Endothelial cell of umbilical vein (primary cell): Measurements from ENCODE around the gene OSBPL10. TPM values are rescaled to one million over a fixed set of nuclear protein-coding genes. Genes with fewer than 3 reads are reported as not detected.

ENCODE experiments used
- BruUV-seq: library from RNA; stranded (reverse); fragments of 400-500 nt; replicated peaks from 2 replicates; lab custom pipeline; 2021; lab: Mats Ljungman, UMichigan
- CTCF ChIA-PET: fragments of 300-600, 350-600 bp; sonication (Branson Sonifier 250); formaldehyde crosslinking; loops from one replicate; lab custom pipeline; 2021; ENCODE audit warnings: antibody characterized with exemption, inconsistent platforms; lab: Charles Lee
- POLR2A ChIA-PET: fragments of 300-600, 350-600 bp; sonication (Branson Sonifier 250); formaldehyde crosslinking; loops from one replicate; lab custom pipeline; 2021; ENCODE audit warnings: antibody characterized with exemption, inconsistent platforms; lab: Charles Lee
- DNase-seq: peaks from one replicate; pipeline ENCODE4 v3.0.0-alpha.2; 2011; ENCODE audit warnings: low read depth, low spot score
- FAIRE-seq: peaks from 2 replicates; lab custom pipeline; 2011; peaks lifted over from hg19 to GRCh38; lab: Jason Lieb, UNC
- H2AFZ ChIP-seq: 2 replicates; pipeline ENCODE4 v1.6.0; 2012; ENCODE audit warnings: low read depth, low read length, control low read depth, inconsistent platforms
- H3K27ac ChIP-seq: 2 replicates; pipeline ENCODE4 v1.5.1; 2011; ENCODE audit warnings: low read depth, mild to moderate bottlenecking, control low read depth, low read length, moderate library complexity; ENCODE audit not compliant: insufficient read depth
- H3K27me3 ChIP-seq, 2 experiments: 2 replicates each; pipeline versions ENCODE4 v1.6.0 to v1.6.1; 2011; ENCODE audit warnings: low read length in 2 of 2, mixed read lengths in 1 of 2; ENCODE audit not compliant: control insufficient read depth in 2 of 2, insufficient read depth in 2 of 2
- H3K36me3 ChIP-seq, 2 experiments: 2 replicates in 1 of 2; 3 replicates in 1 of 2; pipeline ENCODE4 v1.5.1; 2011; ENCODE audit warnings: low read length in 2 of 2, mild to moderate bottlenecking in 1 of 2, moderate library complexity in 1 of 2; ENCODE audit not compliant: control insufficient read depth in 2 of 2, insufficient read depth in 2 of 2; ENCODE audit errors: extremely low read depth in 1 of 2
- H3K4me1 ChIP-seq: 3 replicates; pipeline ENCODE4 v1.5.1; 2011; ENCODE audit warnings: mild to moderate bottlenecking, low read length; ENCODE audit not compliant: control insufficient read depth, insufficient read depth; ENCODE audit errors: extremely low read depth
- H3K4me2 ChIP-seq: 2 replicates; pipeline ENCODE4 v1.6.1; 2011; ENCODE audit warnings: low read length, control low read depth, mixed read lengths; ENCODE audit not compliant: insufficient read depth
- H3K4me3 ChIP-seq, 3 experiments: fragments of 200-600 bp in 1 of 3; sonication (generic), shearing (Covaris generic) in 1 of 3; replicated peaks in 1 of 3; 2 replicates each; pipeline ENCODE4 v1.5.1; 2011 to 2016; ENCODE audit warnings: control low read depth in 3 of 3, low read length in 3 of 3, mild to moderate bottlenecking in 2 of 3, inconsistent platforms in 1 of 3, low read depth in 1 of 3, moderate library complexity in 1 of 3; ENCODE audit not compliant: insufficient read depth in 1 of 3
- H3K79me2 ChIP-seq: 2 replicates; pipeline ENCODE4 v1.6.0; 2012; ENCODE audit warnings: low read length, inconsistent platforms; ENCODE audit not compliant: control insufficient read depth, insufficient read depth
- H3K9ac ChIP-seq: replicated peaks from 2 replicates; pipeline ENCODE3; 2011; ENCODE audit warnings: low read length, control low read depth; ENCODE audit not compliant: insufficient read depth; ENCODE audit errors: extremely low read depth
- H3K9me1 ChIP-seq: replicated peaks from 3 replicates; pipeline ENCODE4 v1.6.0; 2011; ENCODE audit warnings: mild to moderate bottlenecking, low read length; ENCODE audit not compliant: control insufficient read depth, insufficient read depth; ENCODE audit errors: extremely low read depth
- H3K9me3 ChIP-seq: replicated peaks from 2 replicates; pipeline ENCODE4 v1.5.1; 2012; ENCODE audit warnings: low read length, inconsistent platforms; ENCODE audit not compliant: control insufficient read depth, insufficient read depth
- H4K20me1 ChIP-seq: replicated peaks from 2 replicates; pipeline ENCODE3; 2011; ENCODE audit warnings: mild to moderate bottlenecking, low read length; ENCODE audit not compliant: control insufficient read depth, insufficient read depth; ENCODE audit errors: extremely low read depth
- CTCF ChIP-seq, 2 donors: IDR thresholded peaks; 1 replicate in 1 of 2; 2 replicates in 1 of 2; pipeline ENCODE4 v1.5.1; 2011; ENCODE audit warnings: low read length in 2 of 2, mild to moderate bottlenecking in 2 of 2, moderate library complexity in 2 of 2, control low read depth in 1 of 2, inconsistent platforms in 1 of 2, low read depth in 1 of 2; ENCODE audit not compliant: insufficient read depth in 1 of 2; ENCODE audit errors: extremely low read depth in 1 of 2
- EZH2 ChIP-seq: IDR thresholded peaks from 2 replicates; pipeline ENCODE4 v1.6.1; 2012; ENCODE audit warnings: borderline replicate concordance, low read depth, mild to moderate bottlenecking, moderate library complexity, low read length, inconsistent platforms; ENCODE audit not compliant: severe bottlenecking
- FOS ChIP-seq: IDR thresholded peaks from 2 replicates; pipeline ENCODE4 v1.6.1; 2011; ENCODE audit warnings: mild to moderate bottlenecking, low read length, moderate library complexity, borderline replicate concordance; ENCODE audit not compliant: insufficient read depth
- GATA2 ChIP-seq: IDR thresholded peaks from 2 replicates; pipeline ENCODE4 v1.7.0; 2011; ENCODE audit warnings: low read depth, mild to moderate bottlenecking, moderate library complexity, mixed read lengths, low read length; ENCODE audit not compliant: insufficient read length, insufficient read depth
- JUN ChIP-seq: IDR thresholded peaks from 2 replicates; pipeline ENCODE4 v1.6.1; 2011; ENCODE audit warnings: borderline replicate concordance, low read depth; ENCODE audit not compliant: insufficient read length, insufficient read depth
- MAX ChIP-seq: IDR thresholded peaks from 2 replicates; pipeline ENCODE4 v1.6.1; 2011; ENCODE audit not compliant: insufficient read depth, insufficient read length
- MYC ChIP-seq: IDR thresholded peaks from one replicate; pipeline ENCODE4 v1.6.1; 2011; ENCODE audit warnings: mild to moderate bottlenecking, low read depth, low read length
- POLR2A ChIP-seq: IDR thresholded peaks from 2 replicates; pipeline ENCODE4 v1.6.1; 2012; ENCODE audit warnings: low read depth, mild to moderate bottlenecking, control low read depth, low read length
- POLR2AphosphoS5 ChIP-seq: IDR thresholded peaks from 2 replicates; pipeline ENCODE4 v1.6.1; 2012; ENCODE audit warnings: low read depth, mild to moderate bottlenecking, control low read depth, low read length, moderate library complexity; ENCODE audit not compliant: insufficient read depth
- dilution Hi-C: fragments of 300-500 bp; cut with MboI; formaldehyde crosslinking; loops from one replicate; pipeline ENCODE4 v1.15.0; 2019; ENCODE audit warnings: low sequenced_read_pairs; ENCODE audit not compliant: extremely low pct_ligation_motif_present
- intact Hi-C: fragments of 100-400 bp; cut with micrococcal nuclease; formaldehyde crosslinking; loops from one replicate; pipeline ENCODE4 v1.10.0; 2022
- polyA plus RNA-seq, 4 experiments: library from polyadenylated mRNA; depleted of rRNA in 3 of 4; stranded (reverse) in 3 of 4; unstranded in 1 of 4; fragments of >200 nt; gene quantifications; 2 replicates each; pipeline versions ENCODE4 v1.2.1 to v1.2.3, GENCODE V29; 2011 to 2012; ENCODE audit warnings: missing spikeins in 1 of 4
- total RNA-seq: library from RNA; stranded (reverse); gene quantifications from 2 replicates; pipeline ENCODE4 v1.2.3, GENCODE V29; 2021

Gene OSBPL10
- total and polyA plus RNA-seq, 2 donors (not counting 3 experiments of a cell fraction or from before 2014, with no cell fraction given) = 10.8 to 47.6 TPM

DNA sequence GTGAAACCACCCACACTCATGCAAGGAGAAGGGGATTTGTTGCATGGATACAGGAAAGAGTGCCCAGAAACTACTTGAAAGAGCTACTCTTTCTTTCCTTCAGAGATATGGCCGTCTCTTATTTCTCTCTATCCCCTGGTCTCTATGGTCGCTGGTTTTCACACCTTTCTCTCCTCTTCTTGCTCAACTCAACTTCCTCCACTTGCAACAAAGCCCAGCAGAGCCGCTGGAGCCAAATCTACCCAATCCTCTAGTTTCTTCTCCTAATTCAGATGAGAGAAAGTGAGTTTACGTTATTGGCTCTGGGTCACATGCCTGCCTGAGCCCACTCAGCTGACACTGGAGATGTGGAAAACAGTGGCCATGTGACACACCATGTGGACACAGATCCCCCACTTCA is 215.2 kb downstream of the OSBPL10 start:
- CTCF ChIA-PET = interaction anchor here (0.7 to 1.6 kb wide), 4 partner anchors 9 to 765 kb away, joined by 3 to 9 read pairs (median 4); no protein-coding TSS in a partner anchor
- FAIRE-seq = no peak

DNA sequence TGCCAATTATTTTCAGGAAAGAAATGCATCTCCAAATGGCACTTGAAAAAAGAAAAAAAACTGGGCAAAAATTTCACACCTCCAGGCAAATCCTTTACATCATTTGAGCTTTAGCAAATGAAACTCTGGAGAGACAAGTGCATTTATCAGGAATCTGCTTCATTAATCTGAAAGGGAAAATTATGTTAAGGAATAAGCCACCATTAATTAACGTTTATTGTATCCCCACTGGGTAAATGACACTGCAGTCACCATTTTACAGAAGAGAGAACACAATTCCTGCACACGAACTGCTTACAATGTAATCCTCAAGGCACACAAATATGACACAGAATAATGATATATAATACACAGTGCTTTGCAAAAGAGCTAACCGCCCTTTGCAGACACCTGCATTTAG is 217.3 kb downstream of the OSBPL10 start:
- FAIRE-seq (no peak), DNase-seq (no peak)
- Histone ChIP-seq H3K9me1 (no peaks in the 10 kb centered on the region), H3K27ac (no peak overlapping the region), H3K4me3 (no peak overlapping the region), H3K79me2 (no peaks in the 10 kb centered on the region), H3K9me3 (no peaks in the 10 kb centered on the region), H3K4me2 (no peak overlapping the region), H3K4me1 (no peaks in the 10 kb centered on the region), H3K36me3 (no peaks in the 10 kb centered on the region), H4K20me1 (no peaks in the 10 kb centered on the region), H3K9ac (no peak overlapping the region), H3K27me3 (no peaks in the 10 kb centered on the region), H2AFZ (no peak overlapping the region)
- ChIA-PET CTCF (interaction anchor here (0.8 to 1.0 kb wide), 2 partner anchors 14 to 153 kb away, joined by 3 read pairs; no protein-coding TSS in a partner anchor), POLR2A (no interaction called here)
- intact Hi-C loops (no loop called here), dilution Hi-C loops (no loop called here)
- TF ChIP-seq EZH2 = no peak
- TF ChIP-seq MYC = no peak
- TF ChIP-seq FOS = no peak
- TF ChIP-seq POLR2A = no peak
- no peak for TF ChIP-seq MAX
- TF ChIP-seq CTCF (IDR thresholded peaks at IDR 0.05; ENCODE audit: extremely low read depth in 1 of 2, insufficient read depth in 1 of 2, low read depth in 1 of 2, low read length in 2 of 2) = no peak
- TF ChIP-seq POLR2AphosphoS5 = no peak
- no peak for TF ChIP-seq GATA2
- TF ChIP-seq JUN = no peak
- BruUV-seq = no TSS peak

More for the DNA sequence above, 215.2 kb downstream of the OSBPL10 start:
- Histone ChIP-seq H3K4me1 (no peaks in the 10 kb centered on the region), H4K20me1 (no peaks in the 10 kb centered on the region), H3K27me3 (no peaks in the 10 kb centered on the region), H3K27ac (no peak overlapping the region), H3K4me2 (no peak overlapping the region), H3K4me3 (no peak overlapping the region), H2AFZ (no peak overlapping the region), H3K79me2 (no peaks in the 10 kb centered on the region), H3K9me1 (no peaks in the 10 kb centered on the region), H3K9me3 (no peaks in the 10 kb centered on the region), H3K9ac (no peak overlapping the region), H3K36me3 (no peaks in the 10 kb centered on the region)
- no peak for TF ChIP-seq MAX
- no peak for TF ChIP-seq MYC
- no peak for TF ChIP-seq JUN
- no peak for TF ChIP-seq FOS
- no peak for TF ChIP-seq GATA2
- no peak for TF ChIP-seq EZH2
- TF ChIP-seq POLR2A = no peak
- TF ChIP-seq POLR2AphosphoS5 = no peak
- no peak for DNase-seq
- POLR2A ChIA-PET = interaction anchor here (0.7 kb wide), 1 partner anchor 309 kb away, joined by 5 read pairs; no protein-coding TSS in a partner anchor
- no TSS peak for BruUV-seq
- dilution Hi-C loops = no loop called here
- intact Hi-C loops = loop anchor here (5.0 kb wide), 1 partner anchor 999 kb away; no protein-coding TSS in a partner anchor
